ENCODE measurements around the gene DECR2. TPM values are rescaled to one million over a fixed set of nuclear protein-coding genes. Genes with fewer than 3 reads are reported as not detected.
"Not testable (repeated sequence)": the region's sequence is repeated elsewhere in the genome, so short reads cannot be mapped to it uniquely, and the experiment has no call there.

The DECR2 gene
- total RNA-seq, 1 donor from 2014 or later, result 8.4 TPM

DNA sequence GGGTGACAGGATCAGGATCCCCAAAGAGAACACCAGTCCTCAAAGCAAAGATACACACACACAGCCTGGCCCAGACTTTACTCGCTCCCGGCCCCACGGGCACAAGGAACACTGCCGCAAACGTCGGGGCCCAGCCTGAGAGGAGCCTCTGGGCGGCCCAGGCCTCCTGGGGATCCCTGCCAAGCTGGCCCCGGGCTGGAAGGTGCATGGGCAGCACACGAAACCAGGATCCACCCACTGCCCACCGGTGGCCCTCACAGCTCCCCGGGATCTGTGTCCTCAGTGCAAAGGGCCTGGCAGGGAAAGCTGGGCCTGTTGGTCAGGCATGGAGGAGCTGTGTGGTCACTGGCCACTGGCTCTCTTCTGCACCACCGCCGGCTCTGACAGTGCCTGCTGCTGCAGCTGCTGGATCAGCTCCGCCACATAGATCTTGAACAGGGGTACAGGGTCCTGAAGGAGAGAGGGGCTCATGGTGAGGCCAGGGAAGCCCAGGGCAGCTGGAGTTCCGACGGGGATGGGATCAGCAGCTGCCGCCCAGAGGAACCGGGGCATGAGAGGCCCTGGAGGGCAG is 34.3 kb upstream of the DECR2 start:
- ATAC-seq, result no peak

DNA sequence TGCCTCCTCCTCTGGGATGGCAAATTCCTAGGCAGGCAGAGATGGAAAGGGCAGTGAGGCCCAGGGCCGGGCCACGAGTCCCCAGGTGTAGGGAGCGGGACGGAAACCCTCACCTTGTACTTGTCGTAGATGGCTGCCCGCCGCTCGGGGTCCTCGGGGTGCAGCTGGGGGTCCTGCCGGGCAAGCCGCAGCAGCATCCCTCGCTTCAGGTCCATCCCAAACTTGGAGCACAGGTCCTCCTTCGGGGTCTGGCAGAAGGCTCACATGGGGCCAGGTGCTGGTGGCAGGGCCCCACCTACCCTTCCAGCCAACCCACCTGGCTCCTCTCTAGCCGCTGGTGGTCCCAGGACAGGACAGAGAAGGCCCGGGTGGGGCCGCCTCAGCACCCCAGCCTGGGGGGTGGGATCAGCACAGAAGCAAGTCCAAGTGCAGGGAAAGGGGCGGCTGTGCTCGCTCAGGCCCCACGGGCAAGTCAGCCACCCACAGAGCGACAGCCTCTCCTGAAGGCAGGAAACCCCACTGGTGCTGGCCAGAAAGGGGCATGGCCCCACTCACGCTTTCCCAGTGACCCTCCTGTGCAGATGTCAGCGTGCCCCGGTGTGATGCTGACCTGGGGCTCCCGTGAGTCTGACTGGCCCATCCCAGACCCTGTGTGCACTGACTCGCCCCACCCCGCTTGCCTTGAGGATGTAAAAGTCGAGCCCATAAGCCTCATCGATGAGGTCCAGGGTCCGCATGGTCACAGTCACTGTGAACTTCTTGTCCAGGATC is 33.1 kb upstream of the DECR2 start:
- no peak for ATAC-seq

DNA sequence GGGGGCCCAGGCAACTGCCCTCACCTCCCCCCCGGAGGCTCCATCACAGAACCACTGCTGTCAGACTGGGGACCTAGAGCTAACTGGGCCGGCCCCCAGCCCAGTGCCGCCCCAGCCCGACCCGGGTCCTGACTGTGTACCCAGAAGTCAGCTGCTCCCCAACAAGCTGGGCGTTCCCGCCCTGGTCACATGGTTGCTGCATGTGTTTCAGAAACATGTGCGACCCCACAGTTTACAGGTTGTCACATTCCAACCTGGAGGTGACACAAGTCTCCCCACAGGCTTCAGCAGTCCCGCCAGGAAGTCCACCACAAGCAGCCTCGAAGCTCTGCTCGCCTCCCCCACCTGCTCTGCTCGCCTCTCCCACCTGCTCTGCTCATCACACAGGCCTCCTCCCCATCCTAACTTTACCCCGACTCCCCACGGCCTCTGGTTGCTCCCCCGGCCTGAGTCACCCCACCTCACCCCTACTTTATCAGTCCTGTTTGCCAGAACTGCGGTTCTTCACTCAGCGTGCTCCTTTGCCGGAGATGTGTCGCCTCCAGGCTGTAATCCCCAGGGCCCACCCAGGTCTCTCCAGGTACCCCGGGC is 32.3 kb upstream of the DECR2 start:
- ATAC-seq, result no peak

DNA sequence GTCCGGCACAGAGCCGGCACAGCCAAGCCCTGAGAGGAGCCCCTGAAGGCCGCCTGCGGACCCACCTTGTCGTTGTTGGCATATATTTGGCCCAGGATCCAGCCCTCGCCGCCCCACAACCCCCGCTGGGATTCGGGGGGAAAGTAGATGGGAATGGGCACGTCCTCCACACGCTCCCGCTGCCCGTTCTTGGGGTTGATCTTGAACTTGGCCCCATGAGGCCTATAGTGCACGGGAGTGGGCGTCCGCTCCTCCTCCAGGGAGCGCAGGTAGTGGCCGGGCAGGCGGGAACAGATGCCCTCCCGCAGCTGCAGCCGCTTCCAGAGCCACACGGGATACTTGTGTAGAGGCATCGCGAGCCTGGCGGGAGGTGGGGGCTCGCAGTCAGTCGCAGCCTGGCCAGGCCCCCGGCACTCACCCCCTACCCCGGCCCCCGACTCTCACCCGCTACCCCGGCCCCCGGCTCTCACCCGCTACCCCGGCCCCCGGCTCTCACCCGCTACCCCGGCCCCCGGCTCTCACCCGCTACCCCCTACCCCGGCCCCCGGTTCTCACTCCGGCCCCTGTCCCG is 31.7 kb upstream of the DECR2 start:
- peak; percentile 35 for ATAC-seq

DNA sequence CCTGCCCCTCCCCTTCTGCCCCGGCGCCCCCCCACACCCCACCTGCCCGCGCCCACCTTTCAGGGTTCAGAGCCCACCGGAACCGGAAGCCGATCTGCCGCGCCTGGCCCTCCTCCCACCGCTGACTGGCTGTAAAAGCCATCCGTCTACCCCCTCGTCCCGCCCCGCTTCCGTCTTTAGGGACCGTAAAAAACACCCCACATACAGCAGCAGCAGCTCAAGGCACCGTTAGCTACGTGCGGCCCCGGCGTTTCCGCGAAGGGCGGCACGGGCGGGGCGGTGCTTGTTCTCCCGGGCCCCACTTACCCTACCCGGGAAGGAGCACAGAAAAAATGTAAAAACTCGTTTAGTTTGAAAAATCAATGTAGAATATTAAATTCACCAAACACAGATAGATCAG is 31.2 kb upstream of the DECR2 start, which contains the start of gene MRPL28:
Gene MRPL28 (minus strand): TSS at position 96 of the 400 bp plus-strand sequence. CDS start 320 bp downstream, outside the sequence.
- ATAC-seq, result peak; percentile 85

DNA sequence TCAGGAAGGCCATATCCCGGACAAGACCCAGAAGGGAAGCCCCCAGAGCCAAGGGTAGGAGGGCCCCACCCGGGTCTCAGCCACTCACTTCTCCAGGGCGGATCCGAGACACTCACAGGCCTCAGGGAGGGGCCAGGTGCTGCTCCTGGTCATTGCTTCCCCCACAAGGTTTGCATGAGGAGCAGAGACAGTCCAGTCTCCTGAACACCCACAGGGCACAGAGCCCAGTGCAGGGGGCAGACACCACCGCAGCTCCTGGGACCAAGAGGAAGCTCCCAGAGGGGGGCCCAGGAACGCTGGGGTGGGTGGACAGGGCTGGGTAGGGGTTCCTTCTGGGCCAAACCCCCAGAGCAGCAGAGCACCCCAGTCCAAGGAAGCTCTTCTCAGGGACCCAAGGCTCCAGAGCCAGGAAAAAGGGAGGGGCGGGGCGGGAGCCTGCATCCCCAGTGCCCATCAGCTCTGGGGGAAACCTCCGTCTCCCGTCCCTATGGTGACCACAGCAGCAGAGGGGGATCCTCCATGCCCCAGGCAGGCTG is 30.6 kb upstream of the DECR2 start:
- ATAC-seq, result no peak

DNA sequence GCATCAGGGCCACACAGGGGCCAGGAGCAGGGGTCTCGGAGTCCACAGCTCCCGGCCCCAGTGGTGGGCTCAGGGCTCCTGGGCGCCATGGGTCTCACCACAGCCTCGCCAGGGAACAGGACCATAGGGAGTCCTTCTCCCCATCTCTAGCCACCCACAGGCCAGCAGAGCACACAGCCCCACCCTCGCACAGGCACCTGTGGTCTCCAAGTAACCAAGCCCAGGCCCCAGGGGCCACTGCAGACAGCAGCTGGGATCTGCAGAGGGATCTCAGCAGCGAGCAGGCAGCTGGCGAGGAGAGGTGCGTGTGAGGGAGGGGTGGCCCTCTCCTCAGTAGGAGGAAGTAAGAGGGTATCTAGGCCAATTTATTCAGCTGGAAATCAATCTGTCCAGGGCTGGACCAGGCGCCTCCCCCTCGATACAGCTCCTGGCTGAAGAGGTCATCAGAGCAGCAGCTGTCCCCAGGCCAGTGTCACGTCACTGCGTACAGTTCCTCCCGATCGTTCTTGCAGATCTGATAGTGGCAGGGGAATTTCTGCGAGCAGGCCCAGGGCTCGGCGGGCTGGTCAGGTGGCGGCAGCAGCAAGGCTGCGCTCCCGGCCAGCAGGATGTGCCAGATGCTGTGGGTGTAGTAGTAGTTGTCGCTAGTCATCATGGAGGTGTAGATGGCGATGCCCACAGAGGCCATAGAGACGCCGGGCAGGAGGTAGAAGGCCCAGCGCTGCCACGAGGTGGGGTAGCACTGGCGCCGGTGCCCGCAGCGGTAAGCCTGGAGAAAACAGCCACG is 30.0 kb upstream of the DECR2 start:
- ATAC-seq, result no peak

DNA sequence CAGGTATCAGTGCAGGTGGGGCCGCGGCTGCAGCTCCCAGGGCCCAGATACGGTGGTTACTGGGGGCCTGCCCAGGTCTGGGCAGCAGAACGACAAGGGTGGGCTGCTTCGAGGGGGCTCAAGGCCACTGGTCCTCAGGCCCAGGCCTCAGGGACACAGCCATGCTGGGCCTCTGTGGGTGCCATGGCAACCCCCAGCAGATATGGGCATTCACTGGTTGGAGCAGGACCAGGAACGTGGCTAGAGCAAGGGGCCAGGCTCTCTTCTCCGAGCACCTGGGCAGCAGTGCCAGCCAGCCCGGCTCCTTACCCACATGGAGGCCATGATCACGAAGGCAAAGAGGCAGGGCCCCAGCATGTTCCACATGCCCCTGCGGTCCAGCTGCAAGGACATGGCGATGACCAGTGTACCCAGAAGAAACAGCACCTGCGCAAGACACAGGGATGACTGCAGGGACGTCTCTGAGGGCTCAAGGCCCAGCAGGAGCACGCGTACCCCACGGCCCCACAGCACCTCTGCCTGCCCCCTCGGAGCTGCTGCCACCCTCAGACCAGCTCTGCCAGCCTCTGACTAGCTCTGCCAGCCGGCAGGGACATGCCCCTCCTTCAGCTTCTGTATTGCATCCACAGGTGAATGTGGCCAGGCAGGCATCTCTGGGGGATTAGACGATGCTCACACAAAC is 29.2 kb upstream of the DECR2 start:
- ATAC-seq, result no peak

DNA sequence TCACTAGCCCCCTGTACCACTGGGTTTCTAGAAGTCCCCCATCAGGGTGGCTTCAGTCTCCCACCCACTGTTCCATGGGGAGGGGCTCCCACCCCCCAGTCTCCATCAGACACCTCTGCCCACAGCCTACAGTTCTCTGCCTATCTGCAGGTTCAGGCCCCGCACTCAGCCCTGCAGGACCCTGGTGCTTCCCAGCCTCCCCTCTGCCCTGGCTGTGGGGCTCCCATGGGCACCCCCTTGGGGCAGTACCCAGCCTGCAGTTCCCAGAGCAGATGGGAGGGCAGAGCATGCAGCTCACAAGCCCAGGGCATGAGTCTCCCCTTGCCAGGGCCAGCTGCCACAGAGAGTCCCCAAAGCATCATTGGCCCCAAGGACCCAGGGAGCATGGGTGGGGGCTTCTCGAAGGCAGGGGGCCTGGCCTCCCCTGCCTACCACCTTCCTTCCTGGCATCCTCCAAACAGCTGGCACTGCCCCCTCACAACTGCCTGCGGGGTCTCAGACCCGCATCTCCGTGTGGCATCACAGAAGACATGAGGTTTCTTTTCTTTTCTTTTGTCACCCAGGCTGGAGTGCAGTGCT is 28.6 kb upstream of the DECR2 start:
- no peak for ATAC-seq

DNA sequence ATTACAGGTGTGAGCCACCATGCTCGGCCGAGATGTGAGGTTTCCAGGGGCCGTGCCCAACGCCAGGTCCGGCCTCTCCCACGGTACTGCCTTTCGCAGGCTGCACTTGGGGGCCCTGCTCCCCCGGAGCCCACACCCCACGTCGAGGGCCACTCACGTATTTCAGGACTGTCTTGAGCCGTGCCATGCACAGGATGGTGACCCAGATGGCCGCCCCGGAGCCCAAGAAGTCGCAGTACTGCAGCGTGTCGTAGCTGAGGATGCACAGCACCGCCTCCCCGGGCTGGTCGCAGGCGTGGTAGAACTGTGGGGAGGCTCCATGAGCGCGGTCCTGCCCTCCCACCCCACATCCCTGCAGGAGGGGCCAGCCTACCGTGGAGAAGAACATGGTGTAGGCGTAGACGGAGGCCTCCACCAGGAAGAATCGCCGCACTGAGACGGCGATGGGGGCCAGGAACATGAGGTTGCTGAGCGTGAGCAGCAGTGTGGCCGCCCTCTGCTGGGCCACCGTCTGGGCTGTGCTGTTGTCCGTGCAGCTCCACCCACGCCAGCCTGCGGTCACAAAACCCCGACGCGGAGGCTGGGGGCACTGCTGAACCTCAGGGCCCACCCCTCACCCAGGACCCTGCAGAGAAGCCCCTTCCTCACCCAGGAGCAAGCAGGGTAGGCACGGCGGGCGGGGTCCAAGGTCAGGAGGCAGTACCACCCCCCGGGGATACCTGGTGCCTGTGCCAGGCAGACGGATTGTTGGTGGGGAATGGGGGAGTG is 27.7 kb upstream of the DECR2 start:
- ATAC-seq, result no peak

DNA sequence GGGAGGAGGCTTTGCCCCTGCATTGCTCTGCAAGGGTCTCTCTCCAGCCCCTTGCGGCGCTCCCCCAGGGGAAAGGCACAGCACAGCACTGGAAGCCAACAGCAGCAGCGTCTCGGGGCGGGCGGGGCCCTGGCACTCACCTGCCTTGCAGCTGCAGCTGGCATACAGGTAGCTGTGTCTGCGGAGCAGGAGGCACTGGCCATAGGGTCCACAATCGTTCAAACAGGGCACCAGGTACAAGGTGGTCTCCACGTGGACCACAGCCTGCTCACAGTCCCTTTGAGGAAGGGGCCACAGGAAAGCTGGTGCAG is 27.1 kb upstream of the DECR2 start:
- ATAC-seq, result no peak

DNA sequence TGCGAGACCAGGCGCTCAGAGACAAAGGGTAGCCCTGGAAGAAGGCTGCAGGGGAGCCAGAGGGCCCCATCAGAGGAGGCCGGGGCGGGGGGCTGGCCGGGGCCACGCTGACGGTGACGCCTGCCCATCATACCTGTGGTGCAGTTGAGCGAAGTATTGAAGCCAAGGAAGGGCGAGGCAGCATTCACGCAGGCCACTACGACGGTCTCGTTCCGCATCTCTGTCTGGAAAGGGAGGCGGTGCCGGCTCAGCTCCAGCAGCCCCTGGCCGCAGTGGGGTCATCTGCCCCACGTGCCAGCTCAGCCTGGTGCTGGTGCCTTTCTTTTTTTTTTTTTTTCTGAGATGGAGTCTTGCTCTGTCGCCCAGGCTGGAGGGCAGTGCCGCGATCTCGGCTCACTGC is 26.5 kb upstream of the DECR2 start:
- ATAC-seq, result no peak

DNA sequence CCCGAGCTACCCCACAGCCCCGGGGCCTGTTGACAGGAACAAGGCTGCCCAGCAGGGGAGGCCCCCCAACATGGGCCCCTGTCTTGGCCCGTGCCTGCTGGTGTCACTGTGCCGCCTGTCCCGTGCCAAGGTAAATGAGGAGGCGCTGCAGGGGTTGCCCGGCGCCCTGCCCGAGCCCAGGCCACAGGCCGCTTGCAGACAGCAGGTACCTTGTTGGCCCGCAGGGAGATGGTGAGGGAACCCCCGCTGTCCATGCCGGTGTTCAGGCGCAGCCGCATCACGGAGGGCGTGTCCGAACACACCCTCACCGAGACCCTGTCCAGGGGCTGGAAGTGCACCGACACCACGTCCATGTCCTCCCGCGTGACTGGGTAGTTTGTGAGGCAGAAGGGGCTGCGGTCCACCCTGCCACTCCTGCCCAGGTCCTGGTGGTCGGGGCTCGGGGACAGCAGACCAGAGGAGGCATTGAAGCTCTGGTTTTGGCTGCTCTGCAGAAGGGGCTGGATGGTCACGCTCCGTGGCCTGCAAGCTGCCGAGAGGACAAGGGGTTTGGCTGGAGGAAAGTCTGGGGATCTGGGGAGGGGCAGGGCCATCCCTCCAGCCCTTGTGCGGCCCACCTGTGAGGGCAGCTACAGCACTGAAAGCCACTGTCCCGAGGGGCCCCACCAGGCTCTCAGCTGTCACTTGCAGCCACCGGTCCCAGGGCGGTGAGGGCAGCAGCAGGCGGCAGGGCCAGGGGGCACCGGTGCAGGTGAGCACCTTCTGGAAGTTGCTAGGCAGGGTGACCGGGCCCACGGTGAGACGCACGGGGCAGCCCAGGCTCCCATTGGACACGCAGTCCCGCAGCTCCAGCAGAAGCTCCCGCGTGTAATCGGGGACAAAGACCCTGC is 25.5 kb upstream of the DECR2 start:
- ATAC-seq, result no peak

DNA sequence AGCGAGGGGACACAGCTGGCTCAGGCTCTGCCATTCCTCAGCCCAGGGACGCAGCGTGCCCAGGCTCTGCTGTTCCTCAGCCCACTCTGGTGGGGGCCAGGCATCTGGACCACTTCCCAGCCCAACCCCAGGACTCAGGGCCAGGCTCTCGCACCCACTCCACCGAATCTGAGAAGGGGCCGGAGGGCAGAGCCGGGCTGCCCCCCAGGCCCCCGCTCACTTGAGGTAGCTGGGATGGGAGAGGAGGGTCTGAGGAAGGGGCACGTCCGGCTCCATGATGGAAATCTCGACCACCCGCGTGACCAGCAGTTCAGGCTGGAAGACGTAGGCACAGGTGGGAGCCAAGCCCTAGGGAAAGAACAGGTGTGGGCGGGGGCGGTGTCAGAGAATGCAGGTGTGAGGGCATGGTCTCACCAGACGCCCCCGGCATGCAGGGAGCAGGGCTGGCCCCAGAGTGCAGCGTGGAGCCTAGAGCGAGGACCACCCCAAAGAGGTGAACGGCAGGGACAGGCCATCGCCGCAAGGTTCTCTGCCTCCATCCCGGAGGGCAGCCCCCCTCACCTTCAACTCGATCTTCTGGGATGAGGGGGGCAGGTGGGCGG is 24.8 kb upstream of the DECR2 start:
- ATAC-seq, result no peak

DNA sequence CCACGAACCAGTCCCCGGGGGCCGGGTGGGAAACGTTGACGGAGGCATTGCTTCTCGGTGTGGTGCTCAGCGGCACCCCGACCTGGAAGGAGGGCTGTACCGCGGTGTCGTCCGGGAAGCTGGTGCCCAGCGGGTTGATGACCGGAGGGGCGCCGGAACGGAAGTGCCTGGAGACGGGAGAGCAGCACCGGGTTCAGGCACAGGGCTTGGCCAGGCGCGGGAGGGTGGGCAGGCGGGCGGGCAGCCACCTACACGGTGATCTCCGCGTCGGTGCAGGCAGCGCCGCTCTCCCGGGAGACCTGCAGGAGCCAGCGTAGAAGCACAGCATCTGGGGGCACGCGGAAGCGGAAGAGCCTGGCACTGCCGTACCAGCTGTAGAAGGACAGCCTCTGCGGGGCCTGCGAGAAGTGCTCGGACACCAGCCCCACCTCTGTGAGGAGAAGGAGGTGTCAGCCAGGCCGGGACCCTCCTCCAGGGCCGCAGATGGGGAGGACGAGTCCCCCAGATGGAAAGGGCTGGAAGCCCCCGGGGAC is 24.2 kb upstream of the DECR2 start:
- ATAC-seq, result no peak

DNA sequence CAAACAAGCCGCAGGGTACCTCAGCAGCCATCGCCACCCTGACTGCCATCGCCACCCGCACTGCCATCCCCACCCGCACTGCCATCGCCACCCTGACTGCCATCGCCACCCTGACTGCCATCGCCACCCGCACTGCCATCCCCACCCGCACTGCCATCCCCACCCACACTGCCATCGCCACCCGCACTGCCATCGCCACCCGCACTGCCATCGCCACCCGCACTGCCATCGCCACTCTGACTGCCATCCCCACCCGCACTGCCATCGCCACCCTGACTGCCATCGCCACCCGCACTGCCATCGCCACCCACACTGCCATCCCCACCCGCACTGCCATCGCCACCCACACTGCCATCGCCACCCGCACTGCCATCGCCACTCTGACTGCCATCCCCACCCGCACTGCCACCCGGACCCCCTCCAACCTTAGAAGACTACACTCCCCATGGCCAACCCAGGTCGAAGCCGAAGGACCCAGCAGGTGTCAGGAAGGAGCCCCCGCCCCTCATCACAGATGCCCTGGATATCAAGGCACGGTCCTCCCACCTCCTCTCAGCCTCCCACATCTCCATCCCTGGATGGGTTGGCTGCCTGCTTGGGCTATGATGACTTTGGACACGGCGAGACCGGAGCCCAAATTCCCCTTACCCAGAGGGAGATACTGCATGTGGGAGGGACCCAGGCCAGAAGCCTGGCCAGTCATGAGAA is 23.4 kb upstream of the DECR2 start:
- not testable (repeated sequence) for ATAC-seq

DNA sequence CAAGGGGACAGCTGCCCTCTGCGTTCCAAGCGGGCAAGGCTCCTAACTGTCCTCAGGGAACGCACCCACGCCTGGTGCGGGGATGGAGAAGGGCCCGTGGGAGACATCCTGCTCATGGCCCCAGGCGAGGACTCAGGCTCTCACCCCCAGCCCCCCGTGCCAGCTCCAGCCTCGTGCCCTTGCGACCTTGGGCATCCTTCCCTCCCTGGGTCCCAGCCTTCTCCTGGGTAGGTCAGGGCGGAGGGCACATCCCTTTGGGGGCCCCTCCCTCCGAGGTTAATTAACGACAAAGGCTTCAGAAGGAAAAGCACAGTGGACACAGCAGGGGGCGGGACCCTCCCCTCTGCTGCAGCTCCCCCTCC is 22.9 kb upstream of the DECR2 start:
- no peak for ATAC-seq

DNA sequence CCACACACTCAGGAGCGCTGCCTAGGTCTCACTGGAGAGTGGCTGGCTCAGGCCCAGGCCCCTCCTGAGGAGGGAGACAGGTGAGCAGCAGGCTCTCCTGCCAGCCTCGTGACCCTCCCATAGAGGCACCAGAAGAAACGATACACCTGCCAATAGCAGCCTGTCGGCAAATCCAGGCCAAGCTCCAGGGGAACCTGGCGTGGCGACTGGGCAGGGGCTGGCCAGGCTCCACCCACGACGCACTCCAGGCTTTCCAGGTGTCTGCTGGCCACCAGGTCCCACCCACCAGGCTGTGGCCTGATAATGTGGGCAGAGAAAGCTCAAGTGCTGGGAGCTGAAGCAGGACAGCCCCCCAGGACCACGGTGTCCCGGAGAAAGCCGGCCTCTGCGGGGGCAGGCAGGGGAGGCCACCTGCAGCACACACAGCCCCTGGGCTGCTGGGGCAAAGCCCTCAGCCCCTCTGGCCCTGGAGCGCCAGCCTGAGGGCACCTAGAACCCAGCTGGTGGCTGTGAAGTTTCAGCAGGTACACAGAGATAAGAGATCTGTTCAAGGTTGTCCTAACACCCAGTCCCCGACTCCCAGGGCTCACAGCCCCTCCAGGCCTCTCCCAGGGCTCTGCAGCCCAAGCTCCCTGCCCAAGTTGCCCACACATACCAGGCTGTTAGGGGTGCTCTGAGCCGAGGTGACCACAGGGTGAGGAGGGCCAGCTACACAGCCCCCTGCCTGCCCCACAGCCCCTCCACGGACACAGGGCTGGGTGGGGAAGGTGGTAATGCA is 22.3 kb upstream of the DECR2 start:
- no peak for ATAC-seq
